SH-SY5Y (cell line): ENCODE measurements around the gene TPCN1.

Source experiments
- GATA2 ChIP-seq: IDR thresholded peaks from 2 replicates; pipeline ENCODE4 v1.6.1; 2011; ENCODE audit warnings: mild to moderate bottlenecking, low read depth, low read length
- GATA3 ChIP-seq: IDR thresholded peaks from 2 replicates; pipeline ENCODE4 v1.6.1; 2011; ENCODE audit warnings: low read depth, mild to moderate bottlenecking, low read length, moderate library complexity

GRCh38 chr12:113291586-113291985 lies 70.3 kb downstream of the TPCN1 start:
- no peak for TF ChIP-seq GATA3
- TF ChIP-seq GATA2 = no peak
